A549 (cell line): ENCODE data around the gene RPL22. TPM values are rescaled to one million over a fixed set of nuclear protein-coding genes. Genes with fewer than 3 reads are reported as not detected.

Experiments
- ATAC-seq, 2 experiments: fragments of 200-7000 bp in 1 of 2; fragments of >200 bp in 1 of 2; cut with Nextera tagmentation in 1 of 2; cut with Tn5 transposase in 1 of 2; 3 replicates each; pipeline versions ENCODE4 v1.8.0 to v1.9.1; 2018 to 2020; ENCODE audit warnings: mild to moderate bottlenecking in 1 of 2, moderate library complexity in 1 of 2
- CTCF ChIA-PET: fragments of 300-600 bp; sonication (Branson Sonifier 250); formaldehyde crosslinking; extraction: SDS; loops from one replicate; lab custom pipeline; 2021; ENCODE audit warnings: antibody characterized with exemption, inconsistent platforms; lab: Yijun Ruan, JAX
- POLR2A ChIA-PET: fragments of 350-600 bp; formaldehyde crosslinking; extraction: SDS; loops from one replicate; lab custom pipeline; 2021; ENCODE audit warnings: antibody characterized with exemption, inconsistent platforms; lab: Yijun Ruan, JAX
- DNase-seq, 2 experiments: peaks; one replicate each; pipeline versions ENCODE4 v3.0.0 to v3.0.0-alpha.2; 2011 to 2016; ENCODE audit warnings: low read depth in 1 of 2, low spot score in 1 of 2
- FAIRE-seq: peaks from 2 replicates; lab custom pipeline; 2011; peaks lifted over from hg19 to GRCh38; lab: Jason Lieb, UNC
- H3K27ac ChIP-seq, 2 experiments: fragments of >200 bp; sonication (Bioruptor Twin); formaldehyde crosslinking; 3 replicates each; pipeline ENCODE4 v1.5.1; 2016 to 2017
- H3K4me1 ChIP-seq: fragments of >200 bp; sonication (Bioruptor Twin); formaldehyde crosslinking; 3 replicates; pipeline ENCODE4 v1.6.1; 2016
- H3K4me2 ChIP-seq: fragments of >200 bp; sonication (Bioruptor Twin); formaldehyde crosslinking; 3 replicates; pipeline ENCODE4 v1.6.1; 2016
- H3K4me3 ChIP-seq: fragments of >200 bp; sonication (Bioruptor Twin); formaldehyde crosslinking; 3 replicates; pipeline ENCODE4 v1.5.1; 2016
- H3K9me3 ChIP-seq: fragments of >200 bp; sonication (Bioruptor Twin); formaldehyde crosslinking; 3 replicates; pipeline ENCODE4 v1.6.1; 2016
- BHLHE40 ChIP-seq: IDR thresholded peaks from 2 replicates; pipeline ENCODE4 v1.6.1; 2012; ENCODE audit warnings: low read depth, low read length, inconsistent platforms
- CBX2 ChIP-seq: fragments of 200-600 bp; sonication (generic); IDR thresholded peaks from 2 replicates; pipeline ENCODE4 v1.6.1; 2016; ENCODE audit warnings: low read depth, mild to moderate bottlenecking, borderline replicate concordance
- CEBPB ChIP-seq, 2 experiments: fragments of >200 bp in 1 of 2; sonication (Bioruptor Twin) in 1 of 2; formaldehyde crosslinking in 1 of 2; IDR thresholded peaks; 2 replicates each; pipeline ENCODE4 v1.6.1; 2012 to 2016
- EHMT2 ChIP-seq: fragments of 200-600 bp; sonication (generic); IDR thresholded peaks from 2 replicates; pipeline ENCODE4 v1.6.1; 2016; ENCODE audit warnings: antibody characterized with exemption, low read depth, mild to moderate bottlenecking, moderate library complexity
- HOXA7 ChIP-seq: fragments of 250-450 bp; sonication (Bioruptor Pico); IDR thresholded peaks from 2 replicates; pipeline ENCODE4 v1.5.0; 2020; ENCODE audit warnings: mild to moderate bottlenecking, moderate library complexity
- KDM5A ChIP-seq: fragments of 200-600 bp; sonication (generic); IDR thresholded peaks from 2 replicates; pipeline ENCODE4 v1.6.1; 2016; ENCODE audit warnings: antibody characterized with exemption, mild to moderate bottlenecking
- MYC ChIP-seq: IDR thresholded peaks from 2 replicates; pipeline ENCODE4 v1.6.1; 2012; ENCODE audit warnings: mild to moderate bottlenecking, inconsistent platforms, low read length, improper control_type of control experiment, borderline replicate concordance
- NPAS2 ChIP-seq: fragments of 250-450 bp; sonication (Bioruptor Pico); IDR thresholded peaks from 2 replicates; pipeline ENCODE4 v1.8.0; 2022; ENCODE audit warnings: mild to moderate bottlenecking, moderate library complexity, borderline replicate concordance
- PHF8 ChIP-seq: fragments of 200-600 bp; sonication (generic); IDR thresholded peaks from 2 replicates; pipeline ENCODE4 v1.6.1; 2016; ENCODE audit warnings: low read depth, mild to moderate bottlenecking, antibody characterized with exemption, moderate library complexity, borderline replicate concordance
- POLR2AphosphoS2 ChIP-seq: conservative IDR thresholded peaks from 2 replicates; pipeline ENCODE4 v1.6.1; 2012; ENCODE audit warnings: low read length, improper control_type of control experiment, inconsistent platforms
- RCOR1 ChIP-seq: fragments of 150-350 bp; IDR thresholded peaks from 2 replicates; pipeline ENCODE4 v1.6.1; 2014; ENCODE audit warnings: antibody characterized with exemption, low read length, low read depth
- RNF2 ChIP-seq: fragments of 200-600 bp; sonication (generic); IDR thresholded peaks from 2 replicates; pipeline ENCODE4 v1.6.1; 2016; ENCODE audit warnings: low read depth, mild to moderate bottlenecking, antibody characterized with exemption, moderate library complexity, borderline replicate concordance
- SMC3 ChIP-seq: fragments of >200 bp; sonication (Bioruptor Twin); formaldehyde crosslinking; IDR thresholded peaks from 3 replicates; pipeline ENCODE4 v1.6.1; 2018; ENCODE audit warnings: inconsistent platforms
- SREBF2 ChIP-seq: fragments of 450-650 bp; IDR thresholded peaks from 2 replicates; pipeline ENCODE4 v1.6.1; 2014; ENCODE audit warnings: mild to moderate bottlenecking, moderate library complexity
- WGBS: methylation state at CpG from one replicate; pipeline ENCODE4 v1.1.6; 2017; ENCODE audit errors: missing lambda C conversion rate; 5-methylcytosine and 5-hydroxymethylcytosine counted together
- polyA plus RNA-seq, 4 experiments: library from polyadenylated mRNA; depleted of rRNA in 3 of 4; stranded (reverse); fragments of >200 nt; fragmentation: RNase III in 1 of 4; extraction: RNeasy Plus Mini Kit Qiagen cat#74134 plus additional on column Dnase treatment in 1 of 4; gene quantifications; 2 replicates in 3 of 4; 3 replicates in 1 of 4; pipeline ENCODE4 v1.2.3, GENCODE V29; 2011 to 2017
- TF ChIP-seq, protein P1 (sequence below): fragments of >200 bp; sonication (Bioruptor Twin); formaldehyde crosslinking; IDR thresholded peaks from 2 replicates; pipeline ENCODE4 v1.6.1; 2016
- TF ChIP-seq, protein P2 (sequence below): fragments of 200-600 bp; sonication (generic); IDR thresholded peaks from 2 replicates; pipeline ENCODE4 v1.6.1; 2016; ENCODE audit warnings: antibody characterized with exemption, mild to moderate bottlenecking, moderate library complexity
- TF ChIP-seq, protein P3 (sequence below): IDR thresholded peaks from 2 replicates; pipeline ENCODE4 v1.6.1; 2012
- TF ChIP-seq, protein P4 (sequence below): IDR thresholded peaks from 2 replicates; pipeline ENCODE4 v1.6.1; 2012
- TF ChIP-seq, protein P5 (sequence below): fragments of 250-450 bp; sonication (Bioruptor Pico); IDR thresholded peaks from 2 replicates; pipeline ENCODE4 v1.5.0; 2021; ENCODE audit warnings: mild to moderate bottlenecking, moderate library complexity, borderline replicate concordance

Gene RPL22
- polyA plus RNA-seq, 2 of the 4 experiments (the other 2 are of a cell fraction): 373 to 377 TPM

DNA sequence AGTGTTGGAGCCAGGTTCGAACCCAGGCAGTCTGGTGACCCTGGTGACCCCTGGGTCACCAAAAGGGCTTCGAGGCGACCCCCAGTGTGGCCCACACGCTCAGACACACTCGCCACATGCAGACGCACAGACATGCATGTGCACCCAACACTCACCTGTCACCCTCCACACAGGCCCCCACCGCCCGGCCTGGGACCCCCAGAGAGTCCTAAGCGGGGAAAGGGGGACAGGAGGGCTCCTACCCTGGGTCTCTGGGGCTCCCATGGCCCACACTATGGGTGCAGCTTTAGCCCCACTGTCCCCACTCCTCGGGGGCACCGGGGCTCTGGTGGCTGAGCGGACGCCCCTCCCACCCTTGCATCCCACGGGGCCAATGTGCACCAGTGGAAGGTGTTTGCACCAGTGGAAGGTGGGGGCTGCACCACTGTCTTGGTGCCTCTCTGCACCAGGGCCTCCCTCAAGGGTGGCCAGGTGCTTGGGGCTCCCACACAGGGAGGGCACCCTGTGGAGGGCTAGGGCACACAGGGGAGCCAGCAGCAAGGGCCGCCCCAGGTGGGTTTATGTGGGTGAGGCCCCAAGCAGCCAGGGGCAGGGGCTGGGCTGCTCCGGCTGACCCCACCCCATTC, 29.2 kb downstream of the RPL22 start:
- POLR2A ChIA-PET: no interaction called here
- TF ChIP-seq, protein P1, sequence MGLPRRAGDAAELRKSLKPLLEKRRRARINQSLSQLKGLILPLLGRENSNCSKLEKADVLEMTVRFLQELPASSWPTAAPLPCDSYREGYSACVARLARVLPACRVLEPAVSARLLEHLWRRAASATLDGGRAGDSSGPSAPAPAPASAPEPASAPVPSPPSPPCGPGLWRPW: no peak
- TF ChIP-seq, protein P2, sequence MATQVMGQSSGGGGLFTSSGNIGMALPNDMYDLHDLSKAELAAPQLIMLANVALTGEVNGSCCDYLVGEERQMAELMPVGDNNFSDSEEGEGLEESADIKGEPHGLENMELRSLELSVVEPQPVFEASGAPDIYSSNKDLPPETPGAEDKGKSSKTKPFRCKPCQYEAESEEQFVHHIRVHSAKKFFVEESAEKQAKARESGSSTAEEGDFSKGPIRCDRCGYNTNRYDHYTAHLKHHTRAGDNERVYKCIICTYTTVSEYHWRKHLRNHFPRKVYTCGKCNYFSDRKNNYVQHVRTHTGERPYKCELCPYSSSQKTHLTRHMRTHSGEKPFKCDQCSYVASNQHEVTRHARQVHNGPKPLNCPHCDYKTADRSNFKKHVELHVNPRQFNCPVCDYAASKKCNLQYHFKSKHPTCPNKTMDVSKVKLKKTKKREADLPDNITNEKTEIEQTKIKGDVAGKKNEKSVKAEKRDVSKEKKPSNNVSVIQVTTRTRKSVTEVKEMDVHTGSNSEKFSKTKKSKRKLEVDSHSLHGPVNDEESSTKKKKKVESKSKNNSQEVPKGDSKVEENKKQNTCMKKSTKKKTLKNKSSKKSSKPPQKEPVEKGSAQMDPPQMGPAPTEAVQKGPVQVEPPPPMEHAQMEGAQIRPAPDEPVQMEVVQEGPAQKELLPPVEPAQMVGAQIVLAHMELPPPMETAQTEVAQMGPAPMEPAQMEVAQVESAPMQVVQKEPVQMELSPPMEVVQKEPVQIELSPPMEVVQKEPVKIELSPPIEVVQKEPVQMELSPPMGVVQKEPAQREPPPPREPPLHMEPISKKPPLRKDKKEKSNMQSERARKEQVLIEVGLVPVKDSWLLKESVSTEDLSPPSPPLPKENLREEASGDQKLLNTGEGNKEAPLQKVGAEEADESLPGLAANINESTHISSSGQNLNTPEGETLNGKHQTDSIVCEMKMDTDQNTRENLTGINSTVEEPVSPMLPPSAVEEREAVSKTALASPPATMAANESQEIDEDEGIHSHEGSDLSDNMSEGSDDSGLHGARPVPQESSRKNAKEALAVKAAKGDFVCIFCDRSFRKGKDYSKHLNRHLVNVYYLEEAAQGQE: no peak
- TF ChIP-seq RCOR1 (no peak), RNF2 (no peak), NPAS2 (CRISPR knock-in tag) (no peak), CBX2 (no peak), HOXA7 (no peak), CEBPB (IDR thresholded peaks at IDR 0.05) (no peak), PHF8 (no peak), EHMT2 (no peak)
- H3K9me3 ChIP-seq: no peaks in the 10 kb centered on the region

DNA sequence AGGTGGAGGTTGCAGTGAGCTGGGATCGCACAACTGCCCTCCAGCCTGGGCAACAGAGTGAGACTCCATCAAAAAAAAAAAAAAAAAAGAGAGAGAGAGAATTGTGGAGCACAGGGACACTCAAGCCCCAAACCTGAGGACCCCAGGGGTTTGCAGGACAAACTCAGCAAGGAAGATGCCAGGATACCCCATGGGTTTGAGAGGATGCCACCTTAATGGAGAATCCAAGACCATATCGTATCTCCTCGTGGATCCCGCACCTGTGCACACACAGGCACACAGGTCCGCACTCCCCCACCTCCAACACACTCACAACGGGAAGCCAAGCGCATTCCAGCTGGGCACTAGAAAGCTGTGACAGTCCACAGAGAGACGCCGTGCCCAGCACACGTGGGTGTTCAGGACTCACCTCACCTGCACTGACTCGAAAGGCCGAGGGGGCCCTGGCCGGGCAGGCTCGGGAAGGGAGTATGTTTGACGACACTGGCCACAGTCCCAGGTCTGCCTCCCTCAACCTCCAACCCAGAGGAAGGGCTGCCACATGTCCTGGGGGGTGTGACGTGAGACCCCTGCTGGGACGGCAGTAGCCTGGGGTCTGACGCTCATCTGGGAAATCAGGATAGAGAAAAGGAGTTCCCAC, 30.3 kb downstream of the RPL22 start:
- FAIRE-seq (no peak), ATAC-seq (no peak), DNase-seq (no peak)
- CTCF ChIA-PET: interaction anchor here (1.2 kb wide), 1 partner anchor 87 kb away, joined by 3 read pairs; no protein-coding TSS in a partner anchor
- Histone ChIP-seq H3K9me3 (no peaks in the 10 kb centered on the region), H3K4me1 (no peaks in the 10 kb centered on the region), H3K4me2 (no peak overlapping the region), H3K27ac (no peak overlapping the region), H3K4me3 (no peak overlapping the region)
- POLR2A ChIA-PET: no interaction called here
- 77% methylated on average over 10 of the region's 18 CpGs for WGBS
- TF ChIP-seq KDM5A: no peak
- TF ChIP-seq, protein P3, sequence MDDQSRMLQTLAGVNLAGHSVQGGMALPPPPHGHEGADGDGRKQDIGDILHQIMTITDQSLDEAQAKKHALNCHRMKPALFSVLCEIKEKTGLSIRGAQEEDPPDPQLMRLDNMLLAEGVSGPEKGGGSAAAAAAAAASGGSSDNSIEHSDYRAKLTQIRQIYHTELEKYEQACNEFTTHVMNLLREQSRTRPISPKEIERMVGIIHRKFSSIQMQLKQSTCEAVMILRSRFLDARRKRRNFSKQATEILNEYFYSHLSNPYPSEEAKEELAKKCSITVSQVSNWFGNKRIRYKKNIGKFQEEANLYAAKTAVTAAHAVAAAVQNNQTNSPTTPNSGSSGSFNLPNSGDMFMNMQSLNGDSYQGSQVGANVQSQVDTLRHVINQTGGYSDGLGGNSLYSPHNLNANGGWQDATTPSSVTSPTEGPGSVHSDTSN: no peak
- TF ChIP-seq, protein P4, sequence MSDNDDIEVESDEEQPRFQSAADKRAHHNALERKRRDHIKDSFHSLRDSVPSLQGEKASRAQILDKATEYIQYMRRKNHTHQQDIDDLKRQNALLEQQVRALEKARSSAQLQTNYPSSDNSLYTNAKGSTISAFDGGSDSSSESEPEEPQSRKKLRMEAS: no peak
- no peak for TF ChIP-seq SMC3
- TF ChIP-seq MYC: no peak
- no peak for TF ChIP-seq BHLHE40
- TF ChIP-seq POLR2AphosphoS2: no peak
- TF ChIP-seq, protein P5, sequence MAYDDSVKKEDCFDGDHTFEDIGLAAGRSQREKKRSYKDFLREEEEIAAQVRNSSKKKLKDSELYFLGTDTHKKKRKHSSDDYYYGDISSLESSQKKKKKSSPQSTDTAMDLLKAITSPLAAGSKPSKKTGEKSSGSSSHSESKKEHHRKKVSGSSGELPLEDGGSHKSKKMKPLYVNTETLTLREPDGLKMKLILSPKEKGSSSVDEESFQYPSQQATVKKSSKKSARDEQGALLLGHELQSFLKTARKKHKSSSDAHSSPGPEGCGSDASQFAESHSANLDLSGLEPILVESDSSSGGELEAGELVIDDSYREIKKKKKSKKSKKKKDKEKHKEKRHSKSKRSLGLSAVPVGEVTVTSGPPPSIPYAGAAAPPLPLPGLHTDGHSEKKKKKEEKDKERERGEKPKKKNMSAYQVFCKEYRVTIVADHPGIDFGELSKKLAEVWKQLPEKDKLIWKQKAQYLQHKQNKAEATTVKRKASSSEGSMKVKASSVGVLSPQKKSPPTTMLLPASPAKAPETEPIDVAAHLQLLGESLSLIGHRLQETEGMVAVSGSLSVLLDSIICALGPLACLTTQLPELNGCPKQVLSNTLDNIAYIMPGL (CRISPR knock-in tag): no peak
- TF ChIP-seq SREBF2: no peak
- TF ChIP-seq NPAS2 (CRISPR knock-in tag): no peak

More for the DNA sequence above, 29.2 kb downstream of the RPL22 start:
- CTCF ChIA-PET: interaction anchor here (1.1 to 2.7 kb wide), 7 partner anchors 12 to 88 kb away, joined by 3 to 16 read pairs (median 4); no protein-coding TSS in a partner anchor
- H3K27ac ChIP-seq: no peak overlapping the region
- no peak for DNase-seq
- no peaks in the 10 kb centered on the region for H3K4me1 ChIP-seq
- WGBS: 59% methylated on average over 6 of the region's 16 CpGs
- no peak overlapping the region for H3K4me3 ChIP-seq
- no peak for ATAC-seq
- no peak overlapping the region for H3K4me2 ChIP-seq
- no peak for FAIRE-seq
